ENCODE measurements around the gene NFYB. TPM values are rescaled to one million over a fixed set of nuclear protein-coding genes. Genes with fewer than 3 reads are reported as not detected.

NFYB gene
- total and polyA plus RNA-seq, 9 of the 15 experiments (the other 6 are each of a cell fraction or from before 2014, with no cell fraction given), result 14.5 to 51.5 (median 32.3) TPM

- Histone ChIP-seq H3K27me3 (ENCODE audit: control insufficient read depth in 2 of 2, insufficient read depth in 2 of 2, low read length in 2 of 2) (no peaks in the 10 kb centered on the region), H3K4me1 (replicated peaks in 1 of 2; ENCODE audit: control insufficient read depth in 2 of 2, insufficient read depth in 2 of 2, low read length in 2 of 2) (peaks cover 8 to 28% of the 10 kb centered on the region in 2 experiments; a peak in 3 of 5 replicates), H3K4me2 (ENCODE audit: insufficient read depth, low read length) (no peak overlapping the region; the same call in 1 of the 2 replicates), H2AFZ (ENCODE audit: low read depth, low read length) (peak overlapping the region; percentile 75), H3K9me1 (ENCODE audit: control insufficient read depth, insufficient read depth, low read length) (no peaks in the 10 kb centered on the region), H3K27ac (ENCODE audit: extremely low read depth, low read depth, low read length) (no peak overlapping the region), H3K79me2 (ENCODE audit: control insufficient read depth, insufficient read depth, low read length) (no peaks in the 10 kb centered on the region), H3K9me3 (replicated peaks; ENCODE audit: control insufficient read depth, insufficient read depth, low read depth, low read length) (no peaks in the 10 kb centered on the region), H4K20me1 (replicated peaks; ENCODE audit: control insufficient read depth, insufficient read depth, low read length) (no peaks in the 10 kb centered on the region), H3K36me3 (ENCODE audit: control insufficient read depth, insufficient read depth, low read length) (no peaks in the 10 kb centered on the region), H3K4me3 (no peak overlapping the region), H3K9ac (ENCODE audit: insufficient read depth in 1 of 2, low read depth in 2 of 2, low read length in 2 of 2) (no peak overlapping the region; a peak in 1 of 4 replicates)
- POLR2A ChIA-PET, result interaction anchor here (0.8 to 2.0 kb wide), 2 partner anchors 13 to 16 kb away, joined by 3 to 6 read pairs; no protein-coding TSS in a partner anchor
- WGBS (ENCODE audit: insufficient coverage, low coverage, missing lambda C conversion rate), result 22% methylated on average over 2 of the region's 2 CpGs
- CTCF ChIA-PET (ENCODE audit: low intra/inter-chr PET ratio), result no interaction called here
- no peak for FAIRE-seq
- intact Hi-C loops (cut with micrococcal nuclease) (no loop called here), in situ Hi-C loops (cut with MboI) (no loop called here)
- 0 out of 2 replicates have a peak, but pooled peaks have one; percentile 17 for TF ChIP-seq GTF2E2 (tag; IDR thresholded peaks at IDR 0.05)
- TF ChIP-seq MTF1 (CRISPR knock-in tag; IDR thresholded peaks at IDR 0.05; ENCODE audit: borderline replicate concordance), result no peak
- no peak for TF ChIP-seq SIN3B (IDR thresholded peaks at IDR 0.05; ENCODE audit: low read depth)
- TF ChIP-seq CREB3L1 (IDR thresholded peaks at IDR 0.05; ENCODE audit: borderline replicate concordance, low read depth), result no peak
- TF ChIP-seq HDAC3 (IDR thresholded peaks at IDR 0.05; ENCODE audit: borderline replicate concordance, partially characterized antibody), result no peak
- no peak for TF ChIP-seq KAT8 (IDR thresholded peaks at IDR 0.05; ENCODE audit: low read depth)
- peak; percentile 53 for ATAC-seq
- DNase-seq (ENCODE audit: extremely low read depth in 1 of 4, low spot score in 3 of 4), result no peak
- BruUV-seq (replicated peaks), result no TSS peak
Measured at GRCh38 chr12:104154806-104155205, 16.8 kb upstream of the NFYB start.

All from K562 (cell line).